AG09309 (cell line): ENCODE results near the gene CNTNAP5.

Source experiments
- DNase-seq: peaks from one replicate; pipeline ENCODE4 v3.0.0-alpha.2; 2010; ENCODE audit warnings: low read depth
- H3K4me3 ChIP-seq: 2 replicates; pipeline ENCODE4 v1.5.1; 2011; ENCODE audit warnings: mild to moderate bottlenecking, low read depth, low read length, moderate library complexity; ENCODE audit not compliant: control insufficient read depth
- TF ChIP-seq, protein P1 (sequence below): IDR thresholded peaks from 2 replicates; pipeline ENCODE4 v1.5.1; 2011; ENCODE audit warnings: mild to moderate bottlenecking, low read depth, low read length, inconsistent platforms; ENCODE audit not compliant: insufficient read depth, control insufficient read depth; ENCODE audit errors: missing control alignments

Gene CNTNAP5

DNA sequence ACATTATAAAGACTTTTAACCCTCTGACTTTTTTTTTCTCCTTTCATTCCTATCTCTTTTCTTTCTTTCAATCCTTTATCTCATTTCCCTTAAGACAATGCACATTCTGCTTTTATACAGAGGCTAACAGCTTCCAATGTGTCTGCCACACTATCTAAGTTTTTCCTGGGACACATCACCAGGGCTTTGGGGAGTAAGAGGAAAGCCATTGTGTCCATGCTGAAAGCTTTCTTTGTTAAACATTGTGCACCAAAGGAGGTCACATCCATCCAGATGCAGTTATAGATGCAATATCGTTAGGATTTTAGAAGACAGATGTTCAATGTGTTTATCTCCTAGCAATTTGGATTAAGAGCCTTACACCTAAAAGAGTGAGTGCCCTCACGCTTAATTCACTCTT, 534.1 kb downstream of the CNTNAP5 start:
- DNase-seq: no peak
- TF ChIP-seq, protein P1, sequence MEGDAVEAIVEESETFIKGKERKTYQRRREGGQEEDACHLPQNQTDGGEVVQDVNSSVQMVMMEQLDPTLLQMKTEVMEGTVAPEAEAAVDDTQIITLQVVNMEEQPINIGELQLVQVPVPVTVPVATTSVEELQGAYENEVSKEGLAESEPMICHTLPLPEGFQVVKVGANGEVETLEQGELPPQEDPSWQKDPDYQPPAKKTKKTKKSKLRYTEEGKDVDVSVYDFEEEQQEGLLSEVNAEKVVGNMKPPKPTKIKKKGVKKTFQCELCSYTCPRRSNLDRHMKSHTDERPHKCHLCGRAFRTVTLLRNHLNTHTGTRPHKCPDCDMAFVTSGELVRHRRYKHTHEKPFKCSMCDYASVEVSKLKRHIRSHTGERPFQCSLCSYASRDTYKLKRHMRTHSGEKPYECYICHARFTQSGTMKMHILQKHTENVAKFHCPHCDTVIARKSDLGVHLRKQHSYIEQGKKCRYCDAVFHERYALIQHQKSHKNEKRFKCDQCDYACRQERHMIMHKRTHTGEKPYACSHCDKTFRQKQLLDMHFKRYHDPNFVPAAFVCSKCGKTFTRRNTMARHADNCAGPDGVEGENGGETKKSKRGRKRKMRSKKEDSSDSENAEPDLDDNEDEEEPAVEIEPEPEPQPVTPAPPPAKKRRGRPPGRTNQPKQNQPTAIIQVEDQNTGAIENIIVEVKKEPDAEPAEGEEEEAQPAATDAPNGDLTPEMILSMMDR: no peak
- no peak overlapping the region for H3K4me3 ChIP-seq

DNA sequence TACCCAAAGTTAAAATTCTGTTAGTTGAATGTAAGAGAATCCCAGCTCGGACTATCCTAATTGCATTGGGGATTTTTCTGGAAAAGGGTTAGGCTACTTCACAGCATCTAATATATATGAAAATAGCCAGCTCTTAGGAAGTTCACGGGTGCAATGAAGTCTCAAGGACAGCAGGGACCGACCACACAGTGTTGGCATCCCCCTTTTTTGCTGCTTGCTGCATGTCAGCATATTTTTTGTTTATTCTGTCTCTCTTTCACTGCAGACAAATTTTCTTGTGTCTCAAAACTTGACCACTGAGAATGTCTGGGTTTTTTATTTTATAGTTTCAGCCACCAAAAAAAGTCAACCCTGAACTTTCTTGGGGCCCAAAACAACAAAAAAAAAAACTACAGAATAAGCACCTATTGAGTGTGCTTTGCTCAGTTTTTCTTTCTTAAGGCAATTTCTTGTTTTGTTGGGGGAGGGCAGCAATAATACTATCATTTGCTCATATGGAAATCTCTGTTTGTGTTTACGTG, 535.6 kb downstream of the CNTNAP5 start:
- no peak for DNase-seq
- TF ChIP-seq, protein P1: no peak
- H3K4me3 ChIP-seq: no peak overlapping the region

DNA sequence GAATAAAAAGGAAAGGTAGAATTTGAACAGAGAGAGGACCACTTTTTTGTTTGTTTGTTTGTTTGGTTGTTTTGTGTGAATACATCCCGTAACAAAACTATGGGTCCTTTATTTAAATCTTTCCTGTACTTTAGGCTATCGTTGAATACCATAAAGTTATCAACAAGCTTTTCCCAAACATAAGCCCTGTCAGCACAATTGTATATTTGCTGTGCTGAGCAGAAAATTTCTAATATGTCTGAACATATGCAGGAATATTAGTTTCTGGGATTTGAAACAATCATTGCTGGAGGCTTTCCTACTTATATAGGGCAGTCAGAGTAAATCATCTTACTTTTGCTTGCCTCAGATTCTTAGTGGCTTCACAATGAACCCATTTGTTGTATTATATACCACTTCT, 536.4 kb downstream of the CNTNAP5 start:
- TF ChIP-seq, protein P1: no peak
- no peak for DNase-seq
- no peak overlapping the region for H3K4me3 ChIP-seq

DNA sequence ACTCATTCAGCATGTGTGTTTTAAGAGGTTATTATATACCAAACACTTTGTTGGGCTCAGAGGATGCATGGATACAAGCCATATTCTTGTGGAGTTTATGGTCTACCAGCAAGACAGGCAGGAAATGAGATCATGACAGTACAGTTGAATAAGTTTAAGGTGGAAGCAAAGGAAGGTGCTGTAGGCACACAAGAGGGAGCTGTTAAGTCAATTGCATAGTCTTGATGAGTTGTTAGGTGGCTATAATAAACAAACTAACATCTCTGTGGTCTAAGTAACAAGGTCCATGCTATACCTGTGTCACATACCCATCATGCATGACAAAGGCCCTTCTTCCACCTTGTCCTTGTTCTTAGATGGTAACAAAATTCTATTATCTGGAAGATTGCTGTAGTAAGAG, 538.3 kb downstream of the CNTNAP5 start:
- TF ChIP-seq, protein P1: no peak
- no peak overlapping the region for H3K4me3 ChIP-seq
- DNase-seq: no peak

DNA sequence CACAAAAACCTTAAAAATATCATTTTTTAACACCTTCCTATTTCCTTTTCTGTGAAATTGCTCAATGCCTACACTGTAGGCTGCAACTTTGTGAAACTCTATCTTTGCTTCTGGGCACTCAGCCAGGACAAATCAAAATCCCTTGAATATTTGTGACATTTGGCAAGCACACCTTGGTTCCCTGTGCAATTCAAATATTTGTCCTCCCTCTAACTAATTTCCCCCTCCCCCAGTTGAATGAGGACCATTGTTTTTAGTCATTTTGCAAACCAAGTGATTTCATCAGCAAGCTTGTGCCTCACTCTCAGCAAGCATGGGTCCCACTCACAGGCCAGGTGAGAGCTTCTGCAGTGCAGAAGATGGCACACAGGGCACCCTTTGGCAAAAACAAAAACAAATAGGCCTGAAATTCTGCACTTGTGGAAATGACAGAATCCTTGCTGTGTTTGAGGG, 541.5 kb downstream of the CNTNAP5 start:
- no peak overlapping the region for H3K4me3 ChIP-seq
- no peak for DNase-seq
- TF ChIP-seq, protein P1: no peak

DNA sequence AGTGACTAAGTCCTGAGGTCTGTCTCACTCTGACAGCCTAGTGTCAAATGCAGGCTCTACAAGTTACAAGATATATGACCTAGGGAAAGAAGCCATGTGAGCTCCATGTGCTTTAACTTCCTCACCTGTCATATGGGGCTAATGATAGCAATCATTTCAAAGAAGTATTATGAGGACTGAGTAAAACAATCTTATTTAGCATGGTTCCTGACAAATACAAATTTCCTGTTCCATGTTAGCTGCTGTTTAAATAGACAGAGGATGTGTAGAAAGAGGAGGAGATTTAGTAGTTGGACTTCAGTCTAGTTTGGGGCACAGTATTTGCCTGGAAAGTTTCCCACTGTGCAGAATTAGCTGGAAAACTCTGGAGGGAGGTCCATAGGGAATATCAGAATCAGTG, 545.8 kb downstream of the CNTNAP5 start:
- no peak overlapping the region for H3K4me3 ChIP-seq
- no peak for DNase-seq
- TF ChIP-seq, protein P1: no peak

DNA sequence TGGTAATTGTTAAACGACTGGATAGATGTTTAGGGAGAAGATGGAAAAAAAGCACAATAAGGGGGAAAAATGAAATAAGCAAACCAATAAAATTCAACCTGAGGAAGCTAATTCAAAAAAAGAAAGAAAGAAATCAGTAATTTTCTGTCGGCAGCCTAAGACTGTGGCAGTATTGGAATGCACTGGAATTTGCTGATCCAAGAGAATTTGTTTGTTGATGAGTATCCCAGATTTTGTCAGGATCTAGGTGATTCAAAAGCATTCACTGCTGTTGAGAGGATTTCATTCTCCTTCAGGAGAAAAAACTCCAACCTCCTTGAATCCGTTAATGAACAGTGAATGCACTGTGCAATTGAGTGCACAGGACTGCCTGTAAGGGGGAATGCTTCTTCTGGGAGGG, 546.7 kb downstream of the CNTNAP5 start:
- DNase-seq: no peak
- TF ChIP-seq, protein P1: no peak
- H3K4me3 ChIP-seq: no peak overlapping the region
